ENCODE measurements around the gene KIRREL3. TPM values are rescaled to one million over a fixed set of nuclear protein-coding genes. Genes with fewer than 3 reads are reported as not detected.

KIRREL3 gene
- total RNA-seq, 1 experiment from 2014 or later: not detected

DNA sequence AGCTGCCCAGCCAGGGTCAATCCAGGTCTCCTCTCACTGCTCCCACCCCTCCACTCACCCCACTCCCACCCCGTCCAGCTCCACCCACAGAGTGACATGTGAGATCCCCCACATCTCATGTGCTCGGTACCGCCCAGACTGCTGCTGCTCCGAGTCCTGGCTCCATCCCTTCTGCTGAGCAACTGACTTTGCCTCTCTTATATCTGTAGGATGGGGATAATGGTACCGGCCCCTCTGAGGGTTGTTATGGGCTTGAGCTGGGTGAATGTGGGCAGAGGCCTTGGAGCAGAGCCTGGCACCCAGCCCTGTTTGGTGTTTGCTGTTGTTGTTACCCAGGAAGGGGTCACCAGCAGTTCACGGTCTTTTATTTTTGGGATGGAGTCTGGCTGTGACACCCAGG, 568.0 kb downstream of the KIRREL3 start:
- in situ Hi-C loops (cut with HindIII; ENCODE audit: low pct_unique_long_range_greater_than_20kb, low sequenced_read_pairs): no loop called here
- DNase-seq (ENCODE audit: low read depth, low spot score): no peak

DNA sequence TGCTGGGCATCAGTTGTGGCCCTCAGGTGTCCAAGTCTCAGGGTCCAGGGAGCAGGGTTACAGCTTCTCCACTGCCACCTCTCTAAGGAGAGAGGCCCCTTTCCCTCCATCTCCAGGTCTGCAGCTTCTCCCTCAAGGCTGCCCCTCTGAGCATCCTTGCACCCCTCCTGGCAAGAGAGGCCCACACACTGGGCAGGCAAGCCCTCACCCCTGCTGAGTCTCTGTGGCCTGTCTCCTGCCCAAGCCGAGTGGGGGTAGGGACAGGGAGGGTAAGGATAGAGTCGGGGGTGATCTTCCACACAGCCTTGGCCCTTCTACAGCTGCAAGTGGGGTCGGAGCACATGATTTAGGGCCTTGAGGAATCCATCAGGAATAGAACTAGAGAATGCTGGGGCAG, 568.5 kb downstream of the KIRREL3 start:
- DNase-seq (ENCODE audit: low read depth, low spot score): no peak
- in situ Hi-C loops (cut with HindIII; ENCODE audit: low pct_unique_long_range_greater_than_20kb, low sequenced_read_pairs): no loop called here

DNA sequence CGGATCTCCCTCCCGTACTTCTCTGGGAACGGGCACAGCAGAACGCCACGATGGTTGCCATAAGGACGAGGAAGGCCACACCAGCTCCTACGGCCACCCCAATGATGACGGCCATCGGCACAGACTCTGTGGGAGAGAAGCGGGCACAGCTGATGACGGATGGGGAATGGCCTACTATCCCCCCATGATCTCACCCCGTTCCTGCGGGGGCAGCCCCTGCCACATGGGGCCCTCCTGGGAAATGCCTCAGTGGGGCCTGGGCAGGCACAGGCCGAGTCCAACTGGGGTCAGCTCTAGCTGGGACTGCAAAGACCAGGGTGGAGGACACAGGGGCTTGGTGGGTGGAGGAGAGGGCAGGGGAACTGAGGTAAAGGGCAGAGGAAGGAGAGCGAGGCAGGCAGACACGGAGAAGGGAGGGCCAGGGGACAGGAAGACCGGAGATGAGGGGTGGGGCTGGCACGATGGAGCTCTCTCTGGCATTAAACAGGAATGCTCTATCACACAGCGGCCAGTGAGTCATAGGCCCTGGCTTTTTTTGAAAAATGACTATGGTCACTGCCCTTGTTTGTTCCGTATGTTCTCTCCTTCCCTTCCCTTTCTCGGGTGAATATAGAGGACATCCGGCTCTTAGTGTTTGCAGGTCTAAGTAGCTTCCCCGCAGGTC, 569.0 kb downstream of the KIRREL3 start:
- DNase-seq (ENCODE audit: low read depth, low spot score): no peak
- in situ Hi-C loops (cut with HindIII; ENCODE audit: low pct_unique_long_range_greater_than_20kb, low sequenced_read_pairs): no loop called here

DNA sequence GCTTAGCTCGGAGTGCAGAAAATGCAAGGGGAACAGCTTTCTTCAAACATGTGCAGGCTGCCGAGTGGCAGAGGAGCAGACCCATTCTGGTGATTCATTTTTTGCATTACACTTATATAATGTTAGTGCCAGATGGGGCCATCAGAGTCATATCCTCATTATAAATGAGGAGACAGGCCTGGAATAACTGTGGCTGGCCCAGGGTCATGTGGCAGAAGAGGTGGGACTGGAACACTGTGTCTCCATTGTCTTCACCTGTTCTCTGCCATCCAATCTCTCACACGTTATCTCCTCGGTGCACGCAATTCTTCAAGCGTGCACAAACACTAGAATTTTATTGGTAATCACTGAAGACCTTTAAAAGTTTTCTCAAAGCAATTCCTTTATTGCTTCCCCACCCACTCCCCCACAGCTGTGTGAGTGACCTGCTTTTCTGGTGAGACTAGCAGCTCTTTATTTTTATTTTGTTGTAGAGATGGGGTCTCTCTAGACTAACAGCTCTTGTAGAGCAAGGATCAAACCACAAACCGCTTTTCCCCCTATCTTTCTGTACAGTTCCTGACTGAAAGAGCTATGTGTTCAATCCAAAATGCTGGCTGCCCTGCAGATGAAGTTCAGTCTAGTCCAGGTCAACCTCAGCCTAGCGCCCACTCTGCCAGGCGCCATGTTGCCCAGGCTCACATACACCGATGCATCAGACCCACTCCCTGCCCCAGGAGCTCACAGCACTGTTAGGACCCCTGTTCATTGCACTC, 569.8 kb downstream of the KIRREL3 start:
- in situ Hi-C loops (cut with HindIII; ENCODE audit: low pct_unique_long_range_greater_than_20kb, low sequenced_read_pairs): no loop called here
- peak; percentile 28 for DNase-seq (ENCODE audit: low read depth, low spot score)

DNA sequence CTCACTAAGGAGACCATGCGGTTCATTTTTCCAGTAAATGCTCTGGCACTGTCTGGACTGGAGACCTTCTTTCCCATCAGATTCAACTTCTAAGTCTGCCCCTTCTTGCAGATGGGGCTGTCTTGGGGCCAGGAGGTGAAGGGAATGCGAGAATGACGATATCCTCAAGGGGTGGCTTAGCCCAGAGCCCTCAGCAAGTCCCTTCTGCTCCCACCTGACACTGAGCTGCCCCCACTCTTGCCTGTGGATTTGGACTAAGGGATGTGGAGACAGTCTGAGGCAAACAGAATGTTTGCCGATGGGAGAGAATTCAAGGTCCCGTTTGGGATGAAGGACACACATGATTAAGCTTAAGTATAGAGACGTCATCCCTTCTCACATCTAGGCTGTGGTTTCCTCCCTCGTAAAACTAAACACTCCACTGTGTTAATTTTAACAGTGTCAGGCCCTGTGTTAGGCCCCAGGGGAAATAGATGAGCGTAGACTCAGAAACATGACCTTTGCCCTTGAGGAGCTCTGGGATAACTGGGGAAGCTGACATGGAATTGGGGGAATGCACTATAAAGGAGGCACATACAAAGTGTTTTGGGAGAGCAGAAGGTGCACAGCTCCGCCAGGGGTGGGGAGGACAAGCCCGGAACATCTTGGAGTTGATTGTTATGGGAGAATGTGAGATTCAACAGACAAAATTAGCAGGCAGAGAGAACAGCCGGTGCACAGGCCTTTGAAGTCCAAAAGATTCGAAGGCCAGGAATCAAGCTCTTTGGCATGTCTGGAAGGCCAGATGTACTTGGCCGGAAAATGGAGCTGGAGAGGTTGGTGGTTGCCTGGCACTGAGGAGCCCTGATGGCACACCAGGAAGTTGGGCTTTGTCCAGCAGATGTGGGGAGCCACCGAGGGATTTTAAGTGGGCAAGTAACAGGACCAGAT, 573.5 kb downstream of the KIRREL3 start:
- in situ Hi-C loops (cut with HindIII; ENCODE audit: low pct_unique_long_range_greater_than_20kb, low sequenced_read_pairs): no loop called here
- peak; percentile 28 for DNase-seq (ENCODE audit: low read depth, low spot score)

DNA sequence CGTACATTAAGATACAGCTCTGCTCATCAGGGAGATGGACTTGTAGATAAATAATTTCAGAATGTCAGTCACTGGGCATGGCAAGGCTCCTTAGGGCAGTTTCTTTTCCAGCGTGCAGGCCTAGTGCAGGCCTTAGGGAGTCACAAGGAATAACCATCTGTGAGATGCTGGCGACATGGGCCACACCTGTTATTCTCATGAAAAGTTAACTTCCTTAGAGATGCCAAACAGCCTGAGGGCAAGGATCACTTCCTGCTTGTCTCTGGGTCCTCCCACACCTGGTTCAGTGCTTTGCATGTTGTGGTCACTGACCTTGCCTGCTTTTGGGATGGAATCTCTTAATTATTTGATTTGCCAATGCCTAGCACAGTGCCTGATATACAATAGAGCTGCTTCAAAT, 574.5 kb downstream of the KIRREL3 start:
- DNase-seq (ENCODE audit: low read depth, low spot score): no peak
- in situ Hi-C loops (cut with HindIII; ENCODE audit: low pct_unique_long_range_greater_than_20kb, low sequenced_read_pairs): no loop called here

DNA sequence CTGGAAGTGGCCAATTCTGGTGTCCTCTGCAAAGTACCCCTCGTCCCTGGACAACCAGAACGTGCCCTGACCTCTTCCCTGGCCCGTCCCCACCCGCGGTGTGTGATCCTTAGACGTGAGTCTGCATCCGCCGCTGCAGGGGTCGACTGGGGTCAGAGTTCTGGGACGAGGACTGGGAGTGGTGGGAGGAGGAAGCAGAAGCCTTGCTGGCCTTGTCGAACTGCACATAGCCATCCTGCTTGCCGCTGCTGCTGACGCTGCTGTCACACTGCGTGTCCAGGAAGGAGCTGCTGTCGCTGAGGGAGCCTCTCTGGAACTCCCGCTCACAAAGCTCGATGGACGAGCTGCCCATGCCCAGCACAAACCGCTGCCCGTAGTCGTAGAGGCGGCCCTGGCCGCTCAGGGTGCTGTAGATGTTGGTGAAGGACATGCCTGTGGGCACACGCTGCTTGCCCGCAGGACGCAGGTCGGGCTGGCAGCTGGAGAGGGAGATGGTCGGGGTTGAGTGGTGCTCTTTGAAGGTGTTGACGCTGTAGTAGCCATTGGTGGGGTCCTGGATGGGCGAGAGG, 576.0 kb downstream of the KIRREL3 start:
- no peak for DNase-seq (ENCODE audit: low read depth, low spot score)
- in situ Hi-C loops (cut with HindIII; ENCODE audit: low pct_unique_long_range_greater_than_20kb, low sequenced_read_pairs): no loop called here

DNA sequence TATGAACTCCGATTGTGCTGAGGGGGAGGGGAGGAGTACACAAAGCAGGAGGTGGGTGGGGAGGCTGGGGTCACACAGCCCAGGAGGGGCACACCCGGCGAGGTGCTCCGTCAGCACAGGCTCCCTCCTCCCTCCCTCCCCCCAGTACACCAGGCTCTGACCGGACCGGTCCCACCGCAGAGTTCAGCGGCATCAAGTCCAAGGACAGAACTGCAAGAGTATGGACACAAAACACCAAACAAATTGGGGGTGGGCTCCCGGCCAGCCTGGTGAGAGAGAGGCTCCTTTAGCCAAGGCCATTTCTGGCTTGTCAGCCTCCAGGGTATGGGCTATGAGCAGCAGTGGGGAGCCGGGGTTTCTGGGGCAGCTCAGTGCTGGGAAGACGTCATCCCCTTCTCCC, 576.8 kb downstream of the KIRREL3 start:
- DNase-seq (ENCODE audit: low read depth, low spot score): no peak

DNA sequence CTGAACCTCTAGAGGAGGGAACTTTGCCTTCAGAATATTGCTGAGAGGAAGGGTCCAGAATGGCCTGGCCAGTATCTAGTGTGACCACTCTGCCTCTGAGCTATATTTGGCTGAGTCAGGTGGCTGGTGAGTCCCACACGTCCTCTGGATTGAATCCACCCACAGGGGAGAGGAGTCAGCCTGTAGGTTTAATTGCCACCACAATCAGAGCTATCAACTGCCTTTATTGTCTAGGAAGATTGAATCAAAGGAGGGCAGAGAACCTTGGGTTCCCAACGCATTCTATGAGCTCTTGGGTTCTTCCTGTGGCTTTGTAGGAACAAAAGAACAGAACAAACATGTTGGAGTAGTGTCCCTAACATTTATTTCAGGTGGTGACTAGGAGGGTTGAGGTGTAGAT, 577.4 kb downstream of the KIRREL3 start:
- DNase-seq (ENCODE audit: low read depth, low spot score): peak; percentile 22
- in situ Hi-C loops (cut with HindIII; ENCODE audit: low pct_unique_long_range_greater_than_20kb, low sequenced_read_pairs): no loop called here

More for the DNA sequence above, 576.8 kb downstream of the KIRREL3 start:
- in situ Hi-C loops (cut with HindIII; ENCODE audit: low pct_unique_long_range_greater_than_20kb, low sequenced_read_pairs): no loop called here

DNA sequence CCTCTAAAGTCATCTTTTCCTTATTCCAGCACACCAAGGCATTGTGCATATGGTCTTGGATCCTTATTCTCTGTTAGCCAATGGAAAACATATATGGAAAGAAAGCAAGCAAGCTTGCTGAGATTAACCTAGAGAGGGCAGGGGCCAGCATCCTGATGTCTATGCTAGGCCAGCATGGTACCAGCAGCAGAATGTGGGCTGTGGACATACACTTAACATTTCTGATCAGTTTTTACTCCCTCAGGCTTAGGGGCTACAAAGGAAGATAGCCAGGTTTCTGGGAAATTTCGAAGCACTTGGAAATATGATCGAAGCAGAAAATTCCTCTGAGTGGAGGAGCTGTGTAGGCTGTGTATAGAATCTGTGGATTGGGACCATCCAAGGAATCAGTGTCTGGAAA, 578.1 kb downstream of the KIRREL3 start:
- no peak for DNase-seq (ENCODE audit: low read depth, low spot score)
- in situ Hi-C loops (cut with HindIII; ENCODE audit: low pct_unique_long_range_greater_than_20kb, low sequenced_read_pairs): no loop called here

DNA sequence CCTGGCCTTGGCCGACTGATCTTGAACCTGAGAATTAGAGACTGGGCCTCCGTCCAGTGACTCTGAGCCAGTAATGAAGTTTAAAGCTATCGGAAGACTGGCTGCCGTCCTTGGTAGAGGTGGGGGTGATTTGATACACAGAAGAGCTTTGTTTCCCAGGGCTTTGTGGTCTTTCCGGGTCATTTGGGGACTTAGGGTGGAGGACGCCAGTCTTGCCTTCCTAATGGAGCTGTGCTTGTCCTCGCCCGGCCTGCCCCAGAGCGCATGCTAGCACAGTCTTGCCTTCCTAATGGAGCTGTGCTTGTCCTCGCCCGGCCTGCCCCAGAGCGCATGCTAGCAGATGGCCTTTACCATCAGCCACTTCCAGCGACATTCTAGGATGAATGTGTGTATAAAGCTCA, 579.3 kb downstream of the KIRREL3 start:
- peak; percentile 46 for DNase-seq (ENCODE audit: low read depth, low spot score)
- in situ Hi-C loops (cut with HindIII; ENCODE audit: low pct_unique_long_range_greater_than_20kb, low sequenced_read_pairs): no loop called here

DNA sequence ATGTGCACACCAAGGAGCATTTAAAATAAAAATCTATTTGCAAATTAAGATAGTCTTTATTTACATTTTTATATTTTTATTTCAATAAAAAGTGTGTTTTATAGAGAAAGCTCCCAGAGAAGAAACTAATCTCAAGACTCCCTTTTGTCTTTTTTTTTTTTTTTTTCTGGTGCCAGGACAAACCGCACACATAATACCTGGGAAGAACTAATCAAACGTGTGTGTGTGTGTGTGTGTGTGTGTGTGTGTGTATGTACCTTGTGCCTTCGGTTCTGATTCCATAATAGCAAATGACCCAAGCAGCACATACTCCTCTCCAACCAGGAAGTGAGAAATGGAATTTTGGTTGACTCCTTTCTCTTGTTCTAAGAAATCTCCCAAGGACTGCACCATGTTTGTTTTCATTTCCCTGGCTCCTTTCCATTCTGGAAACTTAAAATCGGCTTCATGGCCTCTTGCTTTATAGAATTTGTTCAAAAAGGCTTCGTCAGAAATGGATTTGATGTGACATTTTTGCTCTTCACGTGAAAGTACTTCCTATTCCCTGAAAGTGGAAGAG, 579.8 kb downstream of the KIRREL3 start:
- in situ Hi-C loops (cut with HindIII; ENCODE audit: low pct_unique_long_range_greater_than_20kb, low sequenced_read_pairs): no loop called here
- DNase-seq (ENCODE audit: low read depth, low spot score): no peak

DNA sequence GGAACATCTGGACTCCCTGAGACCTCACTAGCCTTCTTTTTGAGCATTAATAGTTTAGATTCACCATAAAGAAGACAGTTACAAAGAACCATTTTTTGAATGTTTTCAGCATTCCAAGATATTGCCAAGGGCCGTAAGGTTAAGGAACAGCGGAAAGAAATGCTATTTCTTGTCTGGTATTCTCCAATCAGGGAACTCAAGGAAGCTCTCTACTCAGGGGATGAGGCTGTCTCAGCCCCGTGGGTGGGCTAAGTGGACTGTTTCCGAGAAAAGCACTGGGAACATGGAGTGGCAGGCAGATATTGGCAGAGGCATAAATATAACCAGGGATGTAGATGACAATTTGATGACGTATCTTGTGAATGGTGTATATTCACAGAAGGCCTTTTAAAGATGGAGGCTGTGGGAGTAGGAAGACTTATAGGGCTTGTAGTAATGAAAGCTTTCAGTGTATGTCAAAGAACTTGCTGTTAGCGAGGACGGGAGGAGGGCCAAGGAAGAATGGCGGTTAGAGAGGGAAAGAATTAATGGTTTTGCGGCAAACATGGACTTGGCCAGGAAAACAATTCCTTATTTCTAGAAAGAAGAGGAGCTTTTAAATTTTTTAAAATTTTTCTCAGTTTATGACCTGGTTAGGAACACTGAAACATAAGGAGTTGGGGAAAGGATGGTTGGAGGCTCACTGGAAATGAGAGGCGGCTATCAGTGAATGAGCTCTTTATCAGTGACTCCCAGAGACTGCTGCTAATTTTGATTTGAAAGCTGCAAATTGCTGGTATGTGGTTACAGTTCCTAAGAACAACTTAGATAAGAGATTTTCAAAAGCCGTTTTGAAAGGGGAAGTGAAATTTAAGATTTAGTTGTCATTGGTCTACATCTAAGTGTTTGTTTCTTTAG, 580.5 kb downstream of the KIRREL3 start:
- DNase-seq (ENCODE audit: low read depth, low spot score): peak; percentile 92
- in situ Hi-C loops (cut with HindIII; ENCODE audit: low pct_unique_long_range_greater_than_20kb, low sequenced_read_pairs): no loop called here

DNA sequence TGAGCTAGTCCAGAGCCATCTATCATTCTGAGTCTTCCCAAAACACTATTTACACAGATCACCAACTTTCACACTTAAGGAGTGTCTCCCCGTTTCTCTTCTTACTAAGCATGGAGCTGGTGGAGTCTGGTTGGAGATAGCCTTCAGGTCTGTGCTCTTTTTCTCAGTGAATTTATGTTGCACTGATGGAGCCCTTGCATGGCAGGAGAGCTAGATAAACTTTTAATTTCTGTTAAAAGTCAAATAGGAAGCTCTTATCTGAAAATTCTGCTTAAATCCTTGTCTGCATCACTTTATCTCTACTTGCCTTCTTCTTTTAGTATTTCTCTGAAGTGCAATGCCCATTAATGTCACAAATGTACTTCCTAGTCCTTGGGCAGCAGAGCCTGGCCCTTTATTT, 581.7 kb downstream of the KIRREL3 start:
- DNase-seq (ENCODE audit: low read depth, low spot score): no peak
- in situ Hi-C loops (cut with HindIII; ENCODE audit: low pct_unique_long_range_greater_than_20kb, low sequenced_read_pairs): no loop called here

DNA sequence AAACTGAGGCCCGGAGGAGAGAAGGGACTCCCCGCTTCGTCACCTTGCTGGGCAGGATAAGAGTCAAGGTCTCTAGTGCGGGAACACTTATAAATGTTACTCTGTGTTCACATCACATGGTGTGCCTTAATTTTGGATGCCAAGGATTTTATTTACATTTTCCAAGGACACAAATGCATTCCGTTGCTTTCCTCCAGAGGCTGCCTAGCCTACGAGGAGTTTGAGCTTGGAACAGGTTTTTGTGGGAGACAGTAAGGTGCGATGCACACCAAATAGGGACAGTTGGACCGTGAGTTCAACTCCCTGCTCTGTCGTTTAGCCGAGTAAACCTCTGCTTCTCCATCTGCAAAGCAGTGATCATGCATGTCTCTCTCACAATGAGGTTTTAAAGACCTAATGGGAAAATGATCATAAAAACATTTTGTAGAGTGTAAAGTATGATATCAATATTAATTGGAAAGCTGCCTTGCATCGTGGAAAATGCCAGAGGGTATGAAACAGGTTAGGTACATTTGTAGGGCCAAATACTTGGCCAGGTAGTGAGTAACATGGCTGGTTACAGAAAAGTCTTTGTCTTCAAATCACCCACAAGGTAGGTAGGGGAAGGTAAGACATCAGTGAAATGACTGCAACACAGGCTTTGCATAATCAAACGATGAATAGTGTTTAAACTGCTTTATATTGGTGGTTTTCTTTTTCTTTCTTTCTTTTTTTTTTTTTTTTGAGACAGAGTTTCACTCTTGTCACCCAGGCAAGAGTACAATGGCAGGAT, 583.3 kb downstream of the KIRREL3 start:
- in situ Hi-C loops (cut with HindIII; ENCODE audit: low pct_unique_long_range_greater_than_20kb, low sequenced_read_pairs): no loop called here
- no peak for DNase-seq (ENCODE audit: low read depth, low spot score)

DNA sequence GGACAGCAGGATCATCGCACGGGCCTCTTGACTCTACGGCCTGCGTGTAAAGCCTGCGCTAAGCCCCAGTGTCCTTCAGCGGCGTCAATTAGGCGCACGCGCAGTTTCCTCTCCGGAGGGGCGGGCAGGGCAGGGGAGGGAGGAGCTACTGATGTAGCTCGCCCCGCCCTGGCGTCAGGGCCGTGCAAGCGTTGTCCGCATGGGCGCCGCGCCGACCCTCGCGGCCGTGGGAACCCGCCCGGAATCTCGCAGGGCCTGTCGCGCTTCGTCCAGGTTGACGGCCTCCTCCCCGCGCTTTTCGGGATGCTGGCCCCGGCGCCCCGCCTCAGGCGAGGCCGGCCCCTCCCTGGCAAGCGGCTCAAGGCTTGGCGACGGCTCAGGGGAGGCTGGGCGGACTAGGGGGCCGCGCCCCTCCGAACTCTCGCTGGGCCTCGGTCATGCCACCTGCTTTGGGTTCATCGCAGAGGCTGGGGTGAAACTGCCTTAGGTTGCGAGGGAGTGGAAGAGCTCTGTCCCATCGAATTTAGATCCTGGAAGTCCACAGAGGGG, 584.0 kb downstream of the KIRREL3 start:
- in situ Hi-C loops (cut with HindIII; ENCODE audit: low pct_unique_long_range_greater_than_20kb, low sequenced_read_pairs): no loop called here
- no peak for DNase-seq (ENCODE audit: low read depth, low spot score)
